Subcutaneous abdominal adipose tissue (tissue), 5 donors: ENCODE measurements around the gene TRIM28.

ENCODE experiments used
- H3K27ac ChIP-seq: one replicate; pipeline ENCODE4 v1.7.0; 2013; ENCODE audit warnings: low read depth, mild to moderate bottlenecking, inconsistent platforms, low read length, moderate library complexity
- H3K27me3 ChIP-seq, 5 donors: one replicate each; pipeline ENCODE4 v1.7.0; 2013; ENCODE audit warnings: low read length in 5 of 5, inconsistent platforms in 1 of 5; ENCODE audit not compliant: control insufficient read depth in 5 of 5, insufficient read depth in 4 of 5
- H3K36me3 ChIP-seq, 5 donors: one replicate each; pipeline ENCODE4 v1.7.0; 2013; ENCODE audit warnings: low read length in 5 of 5; ENCODE audit not compliant: control insufficient read depth in 5 of 5, insufficient read depth in 5 of 5
- H3K4me1 ChIP-seq, 5 donors: one replicate each; pipeline ENCODE4 v1.7.0; 2013; ENCODE audit warnings: low read length in 5 of 5, mild to moderate bottlenecking in 3 of 5, moderate library complexity in 1 of 5; ENCODE audit not compliant: control insufficient read depth in 5 of 5, insufficient read depth in 5 of 5
- H3K4me3 ChIP-seq, 5 donors: one replicate each; pipeline ENCODE4 v1.7.0; 2013; ENCODE audit warnings: low read length in 5 of 5, low read depth in 1 of 5
- H3K9ac ChIP-seq, 5 donors: one replicate each; pipeline ENCODE4 v1.7.0; 2013; ENCODE audit warnings: low read length in 5 of 5, mild to moderate bottlenecking in 4 of 5, moderate library complexity in 3 of 5
- H3K9me3 ChIP-seq, 5 donors: one replicate each; pipeline ENCODE4 v1.7.0; 2013; ENCODE audit warnings: low read length in 5 of 5; ENCODE audit not compliant: control insufficient read depth in 5 of 5
- donor health status: healthy.
- donor health status: healthy.
- donor health status: healthy.
- donor health status: healthy.
- donor health status: healthy.

Gene TRIM28

GRCh38 chr19:58511353-58512208 lies 32.3 kb upstream of the TRIM28 start, which contains the start of gene SLC27A5:
TSS of gene SLC27A5 (minus strand) at chr19:58511992. CDS start at chr19:58511955, 37 bp downstream.
- H3K4me3 ChIP-seq: no peak within 1 kb of the TSS
- peaks cover 0 to 5% (median 0%) of the 10 kb centered on the region in 5 donors for H3K9me3 ChIP-seq
- H3K27ac ChIP-seq: no peak within 1 kb of the TSS
- no peaks in the 10 kb centered on the region for H3K27me3 ChIP-seq
- H3K4me1 ChIP-seq: peaks cover 2 to 28% (median 22%) of the 10 kb centered on the region in 5 donors
- H3K9ac ChIP-seq: peak within 1 kb of the TSS in 1 of 5 donors; percentile 76
- peaks cover 0 to 14% (median 12%) of the 10 kb centered on the region in 5 donors for H3K36me3 ChIP-seq

- Histone ChIP-seq H3K36me3 (peaks cover 0 to 25% (median 20%) of the 10 kb centered on the region in 5 donors), H3K9ac (peak overlapping the region in 3 of 5 donors; percentile 12 to 76 (median 15)), H3K27me3 (no peaks in the 10 kb centered on the region), H3K9me3 (no peaks in the 10 kb centered on the region), H3K27ac (no peak overlapping the region), H3K4me1 (peaks cover 5 to 39% (median 31%) of the 10 kb centered on the region in 5 donors), H3K4me3 (no peak overlapping the region)
Measured at GRCh38 chr19:58513213-58513693, 30.6 kb upstream of the TRIM28 start.

GRCh38 chr19:58513694-58514563 lies 29.9 kb upstream of the TRIM28 start:
- Histone ChIP-seq H3K27ac (no peak overlapping the region), H3K4me1 (peaks cover 10 to 46% (median 38%) of the 10 kb centered on the region in 5 donors), H3K36me3 (peaks cover 0 to 25% (median 20%) of the 10 kb centered on the region in 5 donors), H3K9me3 (no peaks in the 10 kb centered on the region), H3K9ac (peak overlapping the region in 4 of 5 donors; percentile 2 to 76 (median 24)), H3K4me3 (peak overlapping the region; percentile 45 to 63 (median 61)), H3K27me3 (no peaks in the 10 kb centered on the region)

- H3K36me3 ChIP-seq: peaks cover 0 to 25% (median 20%) of the 10 kb centered on the region in 5 donors
- H3K9me3 ChIP-seq: no peaks in the 10 kb centered on the region
- H3K4me3 ChIP-seq: peak overlapping the region in 4 of 5 donors; percentile 23 to 63 (median 53)
- peaks cover 10 to 48% (median 39%) of the 10 kb centered on the region in 5 donors for H3K4me1 ChIP-seq
- H3K27ac ChIP-seq: no peak overlapping the region
- no peaks in the 10 kb centered on the region for H3K27me3 ChIP-seq
- H3K9ac ChIP-seq: peak overlapping the region in 3 of 5 donors; percentile 2 to 69 (median 34)
Measured at GRCh38 chr19:58514564-58515022, 29.3 kb upstream of the TRIM28 start.

GRCh38 chr19:58515259-58515658 lies 28.6 kb upstream of the TRIM28 start:
- Histone ChIP-seq H3K4me1 (peaks cover 12 to 53% (median 44%) of the 10 kb centered on the region in 5 donors), H3K9me3 (no peaks in the 10 kb centered on the region), H3K9ac (peak overlapping the region in 2 of 5 donors; percentile 4 to 60), H3K4me3 (no peak overlapping the region), H3K27me3 (no peaks in the 10 kb centered on the region), H3K36me3 (peaks cover 0 to 25% (median 20%) of the 10 kb centered on the region in 5 donors), H3K27ac (no peak overlapping the region)

GRCh38 chr19:58516246-58516836 lies 27.5 kb upstream of the TRIM28 start:
- no peaks in the 10 kb centered on the region for H3K9me3 ChIP-seq
- H3K4me1 ChIP-seq: peaks cover 15 to 59% (median 48%) of the 10 kb centered on the region in 5 donors
- peaks cover 0 to 25% (median 20%) of the 10 kb centered on the region in 5 donors for H3K36me3 ChIP-seq
- H3K9ac ChIP-seq: peak overlapping the region in 1 of 5 donors; percentile 47
- H3K27ac ChIP-seq: no peak overlapping the region
- H3K4me3 ChIP-seq: no peak overlapping the region
- H3K27me3 ChIP-seq: no peaks in the 10 kb centered on the region

GRCh38 chr19:58516964-58517833 lies 26.7 kb upstream of the TRIM28 start:
- Histone ChIP-seq H3K9me3 (no peaks in the 10 kb centered on the region), H3K36me3 (peaks cover 0 to 25% (median 20%) of the 10 kb centered on the region in 5 donors), H3K4me3 (no peak overlapping the region), H3K4me1 (peaks cover 15 to 64% (median 48%) of the 10 kb centered on the region in 5 donors), H3K9ac (peak overlapping the region in 1 of 5 donors; percentile 96), H3K27ac (no peak overlapping the region), H3K27me3 (no peaks in the 10 kb centered on the region)

GRCh38 chr19:58518256-58519086 lies 25.4 kb upstream of the TRIM28 start:
- Histone ChIP-seq H3K36me3 (peaks cover 0 to 23% (median 19%) of the 10 kb centered on the region in 5 donors), H3K27ac (peak overlapping the region; percentile 93), H3K9me3 (no peaks in the 10 kb centered on the region), H3K27me3 (no peaks in the 10 kb centered on the region), H3K4me1 (peaks cover 15 to 61% (median 47%) of the 10 kb centered on the region in 5 donors), H3K4me3 (peak overlapping the region; percentile 83 to 92 (median 91)), H3K9ac (peak overlapping the region; percentile 76 to 96 (median 92))
